ENCODE data around the gene COLEC11.

DNA sequence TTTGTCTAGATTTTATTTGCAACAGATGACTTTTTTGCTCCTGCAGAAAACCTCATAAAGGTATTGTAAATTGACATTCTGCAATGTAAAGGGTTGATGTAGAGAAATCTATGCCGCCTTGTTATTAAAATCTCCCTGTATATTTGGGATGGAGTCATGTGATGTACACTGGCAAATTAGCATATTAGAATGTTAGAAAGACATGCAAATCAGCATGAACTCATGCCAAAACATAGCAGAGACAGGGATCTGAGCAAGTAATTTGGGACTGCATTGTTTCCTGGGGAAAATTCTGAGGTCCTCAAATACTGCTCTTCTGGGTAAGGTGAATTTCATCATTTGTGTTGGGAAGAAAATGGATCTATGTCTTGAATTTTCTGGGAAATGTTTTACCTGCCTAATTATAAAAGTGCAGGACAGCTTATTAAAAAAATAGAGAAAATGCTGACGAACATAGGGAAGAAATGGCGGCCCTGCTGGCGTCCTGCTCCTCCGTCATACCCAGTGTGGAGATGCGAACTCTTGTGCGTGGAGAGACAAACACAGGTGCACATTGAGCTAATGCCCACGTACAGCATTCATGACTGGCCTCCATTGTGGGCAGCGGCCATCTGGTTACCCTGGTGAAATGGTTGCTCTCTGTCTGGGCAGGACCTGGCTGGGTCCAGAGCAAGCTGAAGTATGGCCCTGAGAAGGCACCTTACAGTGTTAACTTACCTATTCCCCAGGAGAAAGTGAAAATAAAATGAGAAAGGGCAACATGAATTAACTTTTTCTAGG is 79.3 kb downstream of the COLEC11 start:
- TF ChIP-seq EP300 (IDR thresholded peaks at IDR 0.05; ENCODE audit: borderline replicate concordance) = no peak
- no peak for TF ChIP-seq USF1 (IDR thresholded peaks at IDR 0.05)
- TF ChIP-seq NFIC (IDR thresholded peaks at IDR 0.05) = no peak
- no peak for TF ChIP-seq YY1 (IDR thresholded peaks at IDR 0.05; ENCODE audit: low read depth)
- TF ChIP-seq TAF1 (IDR thresholded peaks at IDR 0.05; ENCODE audit: low read depth) = no peak
- no peak for TF ChIP-seq REST (IDR thresholded peaks at IDR 0.05; ENCODE audit: low read depth)
- no peak for TF ChIP-seq ZBTB7A (IDR thresholded peaks at IDR 0.05; ENCODE audit: low read depth)
- TF ChIP-seq CREB1 (IDR thresholded peaks at IDR 0.05; ENCODE audit: low read depth) = no peak
- no peak for TF ChIP-seq EGR1 (IDR thresholded peaks at IDR 0.05)
- TF ChIP-seq TEAD4 (IDR thresholded peaks at IDR 0.05) = no peak
- no peak for TF ChIP-seq TCF12 (IDR thresholded peaks at IDR 0.05; ENCODE audit: low read depth)
